RWPE2 (cell line): ENCODE results near the gene PRKACA.

ENCODE experiments used
- ATAC-seq: fragments of 200-7000 bp; cut with Tn5 transposase; 3 replicates; pipeline ENCODE4 v1.9.1; 2021; ENCODE audit warnings: low read depth
- DNase-seq: peaks from one replicate; pipeline ENCODE4 v3.0.0-alpha.2; 2020; ENCODE audit warnings: low spot score
- H3K27ac ChIP-seq: fragments of 450-650 bp; 2 replicates; pipeline ENCODE4 v1.5.1; 2017; ENCODE audit warnings: mild to moderate bottlenecking; ENCODE audit not compliant: poor library complexity, severe bottlenecking
- H3K27me3 ChIP-seq: fragments of 250-450 bp; sonication (Bioruptor Pico); 2 replicates; pipeline ENCODE4 v1.5.1; 2021; ENCODE audit warnings: mild to moderate bottlenecking, moderate library complexity; ENCODE audit not compliant: insufficient read depth, poor library complexity, severe bottlenecking
- H3K36me3 ChIP-seq: fragments of 250-450 bp; sonication (Bioruptor Pico); 2 replicates; pipeline ENCODE4 v1.5.1; 2020; ENCODE audit warnings: low read depth, mild to moderate bottlenecking, moderate library complexity
- H3K4me1 ChIP-seq: fragments of 250-450 bp; sonication (Bioruptor Pico); 2 replicates; pipeline ENCODE4 v1.5.1; 2021; ENCODE audit warnings: mild to moderate bottlenecking, moderate library complexity; ENCODE audit not compliant: insufficient read depth, poor library complexity, severe bottlenecking
- H3K4me3 ChIP-seq: fragments of 250-450 bp; sonication (Bioruptor Pico); 2 replicates; pipeline ENCODE4 v1.5.1; 2021; ENCODE audit warnings: mild to moderate bottlenecking, moderate library complexity; ENCODE audit not compliant: severe bottlenecking
- H3K9me3 ChIP-seq: fragments of 250-450 bp; sonication (Bioruptor Pico); 2 replicates; pipeline ENCODE4 v1.5.1; 2021; ENCODE audit warnings: mild to moderate bottlenecking, moderate library complexity; ENCODE audit not compliant: severe bottlenecking
- CTCF ChIP-seq: fragments of 450-650 bp; IDR thresholded peaks from one replicate; pipeline ENCODE4 v1.5.1; 2017; ENCODE audit warnings: mild to moderate bottlenecking, moderate library complexity; ENCODE audit not compliant: poor library complexity, severe bottlenecking

PRKACA gene

GRCh38 chr19:14135985-14136508 is 18.5 kb upstream of the PRKACA start:
- peak overlapping the region; percentile 49 for H3K4me3 ChIP-seq
- no peak for TF ChIP-seq CTCF
- H3K27ac ChIP-seq: peak overlapping the region; percentile 51
- DNase-seq (no peak), ATAC-seq (no peak)
- H3K9me3 ChIP-seq: no peaks in the 10 kb centered on the region
- 0 out of 2 replicates have a peak, but pooled peaks cover 5% of the 10 kb centered on the region for H3K36me3 ChIP-seq
- H3K4me1 ChIP-seq: peaks cover 5% of the 10 kb centered on the region
- no peaks in the 10 kb centered on the region for H3K27me3 ChIP-seq

- Histone ChIP-seq H3K27me3 (no peaks in the 10 kb centered on the region), H3K4me3 (peak overlapping the region; percentile 49), H3K27ac (peak overlapping the region; percentile 51), H3K4me1 (peaks cover 5% of the 10 kb centered on the region), H3K36me3 (0 out of 2 replicates have a peak, but pooled peaks cover 5% of the 10 kb centered on the region), H3K9me3 (no peaks in the 10 kb centered on the region)
- TF ChIP-seq CTCF: no peak
- DNase-seq: no peak
- ATAC-seq: no peak
These were observed 17.8 kb upstream of the PRKACA start for GRCh38 chr19:14135355-14135754.

GRCh38 chr19:14127929-14128509 is 10.5 kb upstream of the PRKACA start:
- H3K27me3 ChIP-seq: no peaks in the 10 kb centered on the region
- no peak overlapping the region for H3K4me3 ChIP-seq
- no peak for DNase-seq
- peaks cover 16% of the 10 kb centered on the region for H3K36me3 ChIP-seq
- no peak overlapping the region for H3K27ac ChIP-seq
- H3K9me3 ChIP-seq: no peaks in the 10 kb centered on the region
- H3K4me1 ChIP-seq: no peaks in the 10 kb centered on the region
- ATAC-seq: no peak
- TF ChIP-seq CTCF: no peak

GRCh38 chr19:14127176-14127575 is 9.6 kb upstream of the PRKACA start:
- Histone ChIP-seq H3K4me1 (no peaks in the 10 kb centered on the region), H3K9me3 (no peaks in the 10 kb centered on the region), H3K27me3 (no peaks in the 10 kb centered on the region), H3K27ac (no peak overlapping the region), H3K4me3 (no peak overlapping the region), H3K36me3 (peaks cover 16% of the 10 kb centered on the region)
- ATAC-seq: no peak
- TF ChIP-seq CTCF: no peak
- DNase-seq: no peak

DNA sequence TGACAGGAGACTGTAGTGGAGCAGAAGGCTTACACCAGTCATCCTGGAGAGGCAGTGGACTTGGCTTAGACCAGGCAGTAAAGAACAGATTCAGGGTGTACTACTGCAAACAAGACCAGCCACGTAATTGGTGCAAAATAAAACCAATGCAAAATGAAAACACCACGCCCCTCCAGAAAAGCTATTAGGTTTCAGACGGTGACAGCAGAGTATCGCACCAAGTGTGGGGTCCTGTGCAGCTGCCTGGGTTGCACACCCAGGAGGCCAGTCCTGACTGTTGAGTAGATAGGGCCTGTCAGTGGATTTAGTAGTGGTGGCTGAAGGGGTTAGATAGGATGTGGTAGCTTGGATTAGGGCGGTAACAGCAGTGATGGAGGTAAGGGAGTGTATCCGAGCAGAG is 5.4 kb upstream of the PRKACA start:
- H3K4me1 ChIP-seq: peaks cover 8% of the 10 kb centered on the region
- H3K4me3 ChIP-seq: no peak overlapping the region
- no peak for DNase-seq
- peaks cover 16% of the 10 kb centered on the region for H3K36me3 ChIP-seq
- no peaks in the 10 kb centered on the region for H3K27me3 ChIP-seq
- no peak for TF ChIP-seq CTCF
- H3K9me3 ChIP-seq: no peaks in the 10 kb centered on the region
- no peak for ATAC-seq
- H3K27ac ChIP-seq: no peak overlapping the region
